ENCODE results near the gene KLRF1.
"Not testable (repeated sequence)": the region's sequence is repeated elsewhere in the genome, so short reads cannot be mapped to it uniquely, and the experiment has no call there.

The KLRF1 gene

DNA sequence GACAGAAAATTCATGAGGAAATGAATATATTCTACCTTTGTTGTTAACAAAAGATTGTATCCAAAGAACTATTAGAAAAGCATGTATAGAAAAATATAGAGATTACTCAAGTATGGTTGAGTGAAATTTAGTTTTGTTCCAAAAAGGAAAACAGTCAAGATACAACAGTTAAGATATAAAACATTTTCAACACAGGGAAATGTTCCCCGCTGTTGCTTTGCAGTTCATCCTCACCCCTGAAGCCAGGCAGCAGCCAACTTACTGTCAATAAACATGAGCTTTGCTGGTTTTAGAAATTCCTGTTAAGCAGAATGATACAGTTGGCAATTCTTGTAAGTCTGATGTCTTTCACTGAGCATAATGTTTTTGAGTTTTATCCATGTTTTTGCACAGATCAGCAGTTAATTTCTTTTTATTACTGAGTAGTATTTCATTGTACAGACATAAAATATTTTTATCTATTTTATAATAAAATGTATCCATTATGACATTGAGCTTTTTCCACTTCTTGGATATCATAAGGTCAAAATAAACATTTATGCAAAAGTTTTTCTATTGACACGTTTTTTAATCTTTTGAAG, 43.1 kb downstream of the KLRF1 start:
- DNase-seq = no peak

DNA sequence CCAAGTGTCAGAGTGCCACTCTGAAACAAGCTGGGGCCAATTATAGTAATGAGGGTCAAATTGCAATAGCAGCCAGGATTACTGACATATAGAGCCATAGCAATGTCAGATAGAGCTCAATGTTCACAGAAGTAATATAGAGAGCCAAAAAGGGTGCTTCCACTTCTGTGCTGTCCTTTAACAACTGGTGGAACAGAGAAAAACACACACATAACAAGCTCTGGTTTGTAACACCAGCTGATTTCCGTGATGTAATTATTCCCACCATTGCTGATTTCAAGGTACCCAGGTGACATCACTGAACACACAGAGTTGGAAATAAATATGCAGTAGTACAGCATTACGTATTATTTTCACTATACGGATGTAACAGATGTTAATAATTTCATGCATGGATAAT, 44.9 kb downstream of the KLRF1 start:
- DNase-seq = no peak

DNA sequence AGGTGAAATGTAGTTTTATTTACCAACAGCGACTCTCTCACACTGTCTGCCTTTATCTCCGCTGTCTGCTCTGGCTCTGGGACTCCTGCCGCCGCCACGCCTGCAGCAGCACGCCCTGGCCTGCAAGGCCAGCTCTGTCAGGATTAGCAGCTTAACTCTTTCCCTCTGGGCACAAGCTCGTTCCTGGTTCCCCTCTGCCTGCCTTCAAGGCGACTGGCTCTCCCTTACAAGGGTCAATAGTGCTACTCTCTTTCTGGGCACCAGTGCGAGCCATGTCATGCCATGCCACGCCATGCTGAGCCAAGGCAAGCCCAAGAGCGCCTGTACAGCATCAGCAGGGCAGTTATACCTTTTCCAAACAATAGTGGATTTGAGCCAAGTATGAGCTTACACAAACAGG, 45.5 kb downstream of the KLRF1 start:
- no peak for DNase-seq

DNA sequence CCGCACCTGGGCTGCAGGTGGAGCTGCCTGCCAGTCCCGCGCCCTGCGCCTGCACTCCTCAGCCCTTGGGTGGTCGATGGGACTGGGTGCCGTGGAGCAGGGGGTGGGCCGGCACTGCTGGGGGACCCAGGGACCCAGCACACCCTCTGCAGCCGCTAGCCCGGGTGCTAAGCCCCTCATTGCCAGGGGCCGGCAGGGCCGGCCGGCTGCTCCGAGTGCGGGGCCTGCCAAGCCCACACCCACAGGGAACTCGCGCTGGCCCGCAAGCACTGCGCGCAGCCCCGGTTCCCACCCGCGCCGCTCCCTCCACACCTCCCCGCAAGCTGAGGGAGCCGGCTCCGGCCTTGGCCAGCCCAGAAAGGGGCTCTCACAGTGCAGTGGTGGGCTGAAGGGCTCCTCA, 48.8 kb downstream of the KLRF1 start:
- DNase-seq = not testable (repeated sequence)

DNA sequence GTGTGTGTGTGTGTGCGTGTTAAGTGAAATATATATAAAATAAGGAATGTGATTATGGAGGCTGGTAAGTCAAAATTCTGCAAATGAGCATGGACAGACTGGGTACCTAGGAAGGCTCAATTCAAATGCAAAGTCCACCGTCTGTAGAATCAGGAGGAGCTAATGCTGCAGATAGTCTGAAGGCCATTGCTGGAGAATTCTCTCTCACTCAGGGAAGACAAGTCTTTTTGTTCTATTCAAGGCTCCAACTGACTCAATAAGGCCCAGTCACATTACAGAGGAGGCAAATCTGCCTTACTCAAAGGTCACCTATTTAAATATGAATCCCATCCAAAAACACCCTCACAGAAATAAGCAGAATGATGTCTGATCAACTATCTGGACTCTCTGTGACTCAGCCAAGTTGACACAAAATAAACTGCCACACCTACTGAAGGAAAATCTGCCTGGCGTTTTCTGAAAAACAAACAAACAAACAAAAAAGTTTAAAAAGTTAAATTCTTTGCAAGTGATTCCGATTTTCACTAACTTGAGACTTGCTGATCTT, 53.3 kb downstream of the KLRF1 start:
- no peak for DNase-seq

DNA sequence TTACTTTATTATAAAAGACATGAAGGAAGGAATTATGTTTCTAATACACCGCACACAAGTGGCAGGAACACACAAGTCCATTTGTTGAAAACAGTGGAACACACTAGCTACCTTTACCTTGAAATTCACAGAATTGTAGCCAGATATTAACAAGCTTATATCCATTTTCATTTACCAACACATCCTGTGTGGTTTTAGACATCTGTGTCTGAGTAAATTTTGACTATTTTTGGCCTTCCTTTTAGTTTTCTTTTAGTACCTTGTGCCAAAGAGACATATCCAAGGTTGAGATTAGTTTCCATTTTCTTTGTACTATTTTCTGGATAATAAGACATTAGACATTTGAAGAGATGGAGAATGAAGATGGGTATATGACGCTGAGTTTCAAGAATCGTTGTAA, 54.0 kb downstream of the KLRF1 start, which contains the start of gene KLRF2:
KLRF2 (plus strand) TSS at position 244 of the 400 bp plus-strand sequence; CDS start at position 351, 107 bp downstream.
- DNase-seq = no peak

DNA sequence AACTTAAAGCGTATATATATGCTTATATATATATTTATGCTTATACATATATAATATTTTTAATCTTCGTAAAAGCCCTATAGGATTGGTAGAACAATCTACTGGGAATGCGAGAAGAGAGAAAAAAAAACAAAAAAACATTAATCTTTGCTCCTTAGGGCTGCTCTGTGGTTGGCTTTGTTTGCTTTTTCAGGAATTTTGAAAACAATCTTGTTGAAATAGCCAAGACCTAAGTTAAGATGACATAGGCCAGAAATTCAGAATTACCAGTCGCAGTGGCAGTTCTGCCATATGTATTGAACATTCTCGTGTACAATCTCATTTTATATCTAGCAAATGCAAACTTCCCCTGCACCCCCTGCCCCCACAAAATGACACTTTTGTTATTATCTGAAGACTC, 54.7 kb downstream of the KLRF1 start:
- no peak for DNase-seq

DNA sequence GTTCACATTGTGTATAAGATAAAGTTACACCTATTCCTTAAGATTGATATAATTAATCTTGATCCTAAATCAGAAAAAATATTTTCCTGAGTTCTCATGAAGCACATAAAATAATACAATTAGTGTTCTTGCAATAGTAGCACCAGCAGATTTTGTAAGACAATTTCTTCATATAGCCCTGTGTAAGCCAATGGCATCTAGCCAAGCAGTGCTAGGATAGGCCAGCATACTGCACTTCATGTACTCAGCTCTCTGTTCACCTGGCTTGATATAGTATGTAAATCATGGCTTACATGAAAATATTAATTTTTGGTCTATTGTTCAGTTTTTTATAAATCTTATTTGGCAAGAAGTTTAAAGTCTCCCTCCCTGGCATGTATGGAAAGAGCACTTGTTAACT, 55.9 kb downstream of the KLRF1 start:
- DNase-seq = no peak

DNA sequence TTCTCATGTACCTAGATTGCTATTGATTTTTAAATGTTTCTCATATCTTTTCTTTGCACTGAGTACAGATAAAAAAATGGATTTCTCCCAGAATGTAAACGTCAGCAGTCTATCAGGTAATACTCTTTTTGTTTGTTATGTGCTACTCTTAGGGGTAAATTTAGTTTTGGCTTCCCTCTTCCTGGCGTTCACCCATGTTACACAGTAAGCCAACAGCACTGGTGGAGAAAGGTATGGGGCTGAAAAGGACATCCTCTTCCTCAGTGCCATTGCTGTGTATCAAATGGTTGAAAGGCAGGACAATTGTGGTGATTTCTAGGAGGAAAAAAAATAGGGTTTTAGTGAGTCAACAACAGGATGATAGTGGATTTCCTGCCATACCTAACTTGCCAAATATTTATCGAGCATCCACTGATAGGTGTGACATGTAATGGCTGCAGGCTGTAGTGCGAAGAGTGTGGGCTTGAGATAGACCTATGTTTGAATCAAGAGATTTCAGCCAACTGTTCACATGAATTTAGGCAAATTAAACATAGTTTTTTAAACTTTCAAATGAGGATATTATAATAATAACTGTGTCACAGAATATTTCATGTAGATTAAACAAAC, 61.5 kb downstream of the KLRF1 start:
- DNase-seq = no peak
